ENCODE results near the gene ID2. TPM values are rescaled to one million over a fixed set of nuclear protein-coding genes. Genes with fewer than 3 reads are reported as not detected.
A peak's percentile ranks its signal among the peaks of the same experiment; 100 is the strongest.

The ID2 gene
- polyA plus RNA-seq, 2 of the 4 experiments (the other 2 are of a cell fraction): 177 to 181 TPM

DNA sequence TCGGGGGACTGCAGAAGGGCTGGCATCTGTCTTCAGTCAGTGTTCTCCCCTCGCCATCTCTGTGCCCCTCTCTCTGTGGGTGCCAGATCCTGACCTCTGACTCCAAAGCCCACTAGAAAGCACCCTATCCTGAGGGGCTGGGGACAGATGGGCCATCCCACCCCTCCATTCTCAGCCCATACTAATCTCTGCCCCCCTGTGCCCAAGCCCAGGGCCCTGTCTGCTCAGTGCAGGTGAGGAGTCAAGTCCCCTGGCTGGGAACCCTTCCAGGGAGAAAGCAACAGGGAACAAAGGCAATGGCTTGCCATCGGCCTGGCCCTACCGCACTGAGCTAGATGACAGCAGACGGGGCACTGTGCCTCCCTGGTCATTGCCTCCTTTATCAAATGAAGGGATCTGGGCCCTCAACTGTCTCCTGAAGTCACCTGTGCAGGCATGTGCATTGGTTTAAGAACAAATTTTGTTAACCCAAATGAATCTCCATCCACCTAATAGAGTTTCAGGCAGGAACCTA is 42.7 kb upstream of the ID2 start:
- TF ChIP-seq ZNF302 (CRISPR knock-in tag; IDR thresholded peaks at IDR 0.05) (no peak), MYC (IDR thresholded peaks at IDR 0.05; ENCODE audit: borderline replicate concordance, low read length) (no peak), MAFK (IDR thresholded peaks at IDR 0.05; ENCODE audit: partially characterized antibody) (no peak), NPAS2 (CRISPR knock-in tag; IDR thresholded peaks at IDR 0.05; ENCODE audit: borderline replicate concordance) (no peak)
- TF ChIP-seq, protein P1, sequence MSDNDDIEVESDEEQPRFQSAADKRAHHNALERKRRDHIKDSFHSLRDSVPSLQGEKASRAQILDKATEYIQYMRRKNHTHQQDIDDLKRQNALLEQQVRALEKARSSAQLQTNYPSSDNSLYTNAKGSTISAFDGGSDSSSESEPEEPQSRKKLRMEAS (IDR thresholded peaks at IDR 0.05): no peak
- TF ChIP-seq, protein P2, sequence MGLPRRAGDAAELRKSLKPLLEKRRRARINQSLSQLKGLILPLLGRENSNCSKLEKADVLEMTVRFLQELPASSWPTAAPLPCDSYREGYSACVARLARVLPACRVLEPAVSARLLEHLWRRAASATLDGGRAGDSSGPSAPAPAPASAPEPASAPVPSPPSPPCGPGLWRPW (IDR thresholded peaks at IDR 0.05): no peak
- POLR2A ChIA-PET: no interaction called here

GRCh38 chr2:8640498-8640897 is 41.4 kb upstream of the ID2 start:
- Histone ChIP-seq H3K4me1 (peaks cover 29% of the 10 kb centered on the region), H3K27ac (peak overlapping the region in 1 of 2 experiments; percentile 36; a peak in 2 of 6 replicates), H3K9me3 (no peaks in the 10 kb centered on the region), H3K4me2 (no peak overlapping the region), H3K4me3 (no peak overlapping the region)
- FAIRE-seq: no peak
- POLR2A ChIA-PET: no interaction called here
- no peak for ATAC-seq
- TF ChIP-seq, protein P2 (IDR thresholded peaks at IDR 0.05): no peak
- TF ChIP-seq RNF2 (IDR thresholded peaks at IDR 0.05; ENCODE audit: borderline replicate concordance, low read depth) (no peak), JUNB (IDR thresholded peaks at IDR 0.05) (no peak), ATOH8 (CRISPR knock-in tag; IDR thresholded peaks at IDR 0.05; ENCODE audit: low read depth) (no peak), PHF8 (IDR thresholded peaks at IDR 0.05; ENCODE audit: borderline replicate concordance, low read depth) (no peak), TP53 (CRISPR knock-in tag; IDR thresholded peaks at IDR 0.05) (no peak), ZSCAN20 (CRISPR knock-in tag; IDR thresholded peaks at IDR 0.05) (no peak), KDM5A (IDR thresholded peaks at IDR 0.05) (no peak), CEBPB (IDR thresholded peaks at IDR 0.05) (no peak), REST (IDR thresholded peaks at IDR 0.05) (no peak), CHD2 (IDR thresholded peaks at IDR 0.05; ENCODE audit: low read length, partially characterized antibody) (no peak), FOSL2 (IDR thresholded peaks at IDR 0.05) (no peak), FOSL2 (CRISPR knock-in tag; IDR thresholded peaks at IDR 0.05) (no peak), USF2 (IDR thresholded peaks at IDR 0.05) (no peak), ESRRA (IDR thresholded peaks at IDR 0.05; ENCODE audit: borderline replicate concordance, low read length) (no peak), POLR2AphosphoS2 (conservative IDR thresholded peaks at IDR 0.05; ENCODE audit: low read length) (no peak), BHLHE40 (IDR thresholded peaks at IDR 0.05; ENCODE audit: low read depth, low read length) (no peak), RARB (CRISPR knock-in tag; IDR thresholded peaks at IDR 0.05) (no peak), NFE2L2 (conservative IDR thresholded peaks at IDR 0.05; ENCODE audit: low read length) (no peak)
- no peak for DNase-seq (ENCODE audit: low read depth in 1 of 2, low spot score in 1 of 2)
- CTCF ChIA-PET: no interaction called here
- WGBS (ENCODE audit: missing lambda C conversion rate): 94% methylated on average over 8 of the region's 8 CpGs

More for the DNA sequence above, 42.7 kb upstream of the ID2 start:
- no peak overlapping the region for H3K4me2 ChIP-seq
- DNase-seq (ENCODE audit: low read depth in 1 of 2, low spot score in 1 of 2) (no peak), ATAC-seq (no peak), FAIRE-seq (no peak)
- CTCF ChIA-PET: interaction anchor here (1.0 to 1.6 kb wide), 2 partner anchors 24 to 43 kb away, joined by 3 to 5 read pairs; no protein-coding TSS in a partner anchor
- H3K4me1 ChIP-seq: peaks cover 40% of the 10 kb centered on the region
- peak overlapping the region; percentile 8 to 92; a peak in 4 of 6 replicates for H3K27ac ChIP-seq
- H3K9me3 ChIP-seq: no peaks in the 10 kb centered on the region
- no peak overlapping the region for H3K4me3 ChIP-seq
- 94% methylated on average over 5 of the region's 5 CpGs for WGBS (ENCODE audit: missing lambda C conversion rate)

Measured in A549 (cell line).